Liver (tissue), 3 donors: ENCODE results near the gene POLD2.

Source experiments
- CTCF ChIP-seq: fragments of 150-350 bp; IDR thresholded peaks from 2 replicates; pipeline ENCODE4 v1.5.1; 2017; ENCODE audit warnings: improper control_type of control experiment, low read depth, low read length; ENCODE audit not compliant: missing input control
- EGR1 ChIP-seq, 2 donors: IDR thresholded peaks; 2 replicates each; pipeline ENCODE4 v1.6.1; 2016 to 2018; ENCODE audit warnings: antibody characterized with exemption in 2 of 2, low read depth in 2 of 2
- FOXA1 ChIP-seq: IDR thresholded peaks from 2 replicates; pipeline ENCODE4 v1.6.1; 2016; ENCODE audit warnings: antibody characterized with exemption
- HNF4A ChIP-seq, 2 donors: conservative IDR thresholded peaks; 2 replicates each; pipeline ENCODE4 v1.6.1; 2016; ENCODE audit warnings: antibody characterized with exemption in 2 of 2, mild to moderate bottlenecking in 2 of 2
- RAD21 ChIP-seq, 2 donors: IDR thresholded peaks; 2 replicates each; pipeline ENCODE4 v1.6.1; 2016; ENCODE audit warnings: antibody characterized with exemption in 2 of 2, mild to moderate bottlenecking in 2 of 2
- SP1 ChIP-seq: IDR thresholded peaks from 2 replicates; pipeline ENCODE4 v1.6.1; 2018; ENCODE audit warnings: antibody characterized with exemption, mild to moderate bottlenecking
- YY1 ChIP-seq: IDR thresholded peaks from 2 replicates; pipeline ENCODE4 v1.6.1; 2016; ENCODE audit warnings: antibody characterized with exemption, mild to moderate bottlenecking
- ZBTB33 ChIP-seq: IDR thresholded peaks from 2 replicates; pipeline ENCODE4 v1.6.1; 2016; ENCODE audit warnings: antibody characterized with exemption
- TF ChIP-seq, protein P1 (sequence below): IDR thresholded peaks from 2 replicates; pipeline ENCODE4 v1.6.1; 2016; ENCODE audit warnings: antibody characterized with exemption
- TF ChIP-seq, protein P2 (sequence below): IDR thresholded peaks from 2 replicates; pipeline ENCODE4 v1.6.1; 2016; ENCODE audit warnings: antibody characterized with exemption, mild to moderate bottlenecking
- donor health status: healthy.
- donor health status: healthy.

GRCh38 chr7:44134943-44135628 is 11.7 kb upstream of the POLD2 start:
- TF ChIP-seq CTCF (no peak), EGR1 (IDR thresholded peaks at IDR 0.05; ENCODE audit: low read depth in 2 of 2) (no peak), SP1 (no peak), RAD21 (IDR thresholded peaks at IDR 0.05) (no peak), FOXA1 (no peak), ZBTB33 (no peak), HNF4A (conservative IDR thresholded peaks at IDR 0.05) (no peak), YY1 (no peak)
- TF ChIP-seq, protein P1, sequence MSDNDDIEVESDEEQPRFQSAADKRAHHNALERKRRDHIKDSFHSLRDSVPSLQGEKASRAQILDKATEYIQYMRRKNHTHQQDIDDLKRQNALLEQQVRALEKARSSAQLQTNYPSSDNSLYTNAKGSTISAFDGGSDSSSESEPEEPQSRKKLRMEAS = no peak
- TF ChIP-seq, protein P2, sequence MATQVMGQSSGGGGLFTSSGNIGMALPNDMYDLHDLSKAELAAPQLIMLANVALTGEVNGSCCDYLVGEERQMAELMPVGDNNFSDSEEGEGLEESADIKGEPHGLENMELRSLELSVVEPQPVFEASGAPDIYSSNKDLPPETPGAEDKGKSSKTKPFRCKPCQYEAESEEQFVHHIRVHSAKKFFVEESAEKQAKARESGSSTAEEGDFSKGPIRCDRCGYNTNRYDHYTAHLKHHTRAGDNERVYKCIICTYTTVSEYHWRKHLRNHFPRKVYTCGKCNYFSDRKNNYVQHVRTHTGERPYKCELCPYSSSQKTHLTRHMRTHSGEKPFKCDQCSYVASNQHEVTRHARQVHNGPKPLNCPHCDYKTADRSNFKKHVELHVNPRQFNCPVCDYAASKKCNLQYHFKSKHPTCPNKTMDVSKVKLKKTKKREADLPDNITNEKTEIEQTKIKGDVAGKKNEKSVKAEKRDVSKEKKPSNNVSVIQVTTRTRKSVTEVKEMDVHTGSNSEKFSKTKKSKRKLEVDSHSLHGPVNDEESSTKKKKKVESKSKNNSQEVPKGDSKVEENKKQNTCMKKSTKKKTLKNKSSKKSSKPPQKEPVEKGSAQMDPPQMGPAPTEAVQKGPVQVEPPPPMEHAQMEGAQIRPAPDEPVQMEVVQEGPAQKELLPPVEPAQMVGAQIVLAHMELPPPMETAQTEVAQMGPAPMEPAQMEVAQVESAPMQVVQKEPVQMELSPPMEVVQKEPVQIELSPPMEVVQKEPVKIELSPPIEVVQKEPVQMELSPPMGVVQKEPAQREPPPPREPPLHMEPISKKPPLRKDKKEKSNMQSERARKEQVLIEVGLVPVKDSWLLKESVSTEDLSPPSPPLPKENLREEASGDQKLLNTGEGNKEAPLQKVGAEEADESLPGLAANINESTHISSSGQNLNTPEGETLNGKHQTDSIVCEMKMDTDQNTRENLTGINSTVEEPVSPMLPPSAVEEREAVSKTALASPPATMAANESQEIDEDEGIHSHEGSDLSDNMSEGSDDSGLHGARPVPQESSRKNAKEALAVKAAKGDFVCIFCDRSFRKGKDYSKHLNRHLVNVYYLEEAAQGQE = no peak
